Measurements from ENCODE around the gene TMEM176A.

The TMEM176A gene

GRCh38 chr7:150842018-150842417, 41.4 kb downstream of the TMEM176A start:
- FAIRE-seq, result no peak
- no peak for DNase-seq (ENCODE audit: insufficient read length, low spot score)
- no peak for TF ChIP-seq CTCF (IDR thresholded peaks at IDR 0.05; ENCODE audit: insufficient read depth, missing control alignments)

GRCh38 chr7:150842716-150843115, 42.1 kb downstream of the TMEM176A start:
- no peak for TF ChIP-seq CTCF (IDR thresholded peaks at IDR 0.05; ENCODE audit: insufficient read depth, missing control alignments)

GRCh38 chr7:150845421-150845861, 44.9 kb downstream of the TMEM176A start:
- no peak for TF ChIP-seq CTCF (IDR thresholded peaks at IDR 0.05; ENCODE audit: insufficient read depth, missing control alignments)
- DNase-seq (ENCODE audit: insufficient read length, low spot score) (no peak), FAIRE-seq (no peak)

More at GRCh38 chr7:150842716-150843115, 42.1 kb downstream of the TMEM176A start:
- DNase-seq (ENCODE audit: insufficient read length, low spot score), result no peak
- no peak for FAIRE-seq

GRCh38 chr7:150846291-150847115, 45.9 kb downstream of the TMEM176A start:
- DNase-seq (ENCODE audit: insufficient read length, low spot score) (no peak), FAIRE-seq (no peak)
- TF ChIP-seq CTCF (IDR thresholded peaks at IDR 0.05; ENCODE audit: insufficient read depth, missing control alignments), result no peak

- FAIRE-seq, result no peak
- no peak for TF ChIP-seq CTCF (IDR thresholded peaks at IDR 0.05; ENCODE audit: insufficient read depth, missing control alignments)
These were observed 47.0 kb downstream of the TMEM176A start for GRCh38 chr7:150847536-150847935.

GRCh38 chr7:150848111-150848510, 47.5 kb downstream of the TMEM176A start:
- no peak for FAIRE-seq
- DNase-seq (ENCODE audit: insufficient read length, low spot score), result no peak
- no peak for TF ChIP-seq CTCF (IDR thresholded peaks at IDR 0.05; ENCODE audit: insufficient read depth, missing control alignments)

More at GRCh38 chr7:150847536-150847935, 47.0 kb downstream of the TMEM176A start:
- DNase-seq (ENCODE audit: insufficient read length, low spot score), result no peak

GRCh38 chr7:150848561-150849115, 48.1 kb downstream of the TMEM176A start:
- FAIRE-seq (no peak), DNase-seq (ENCODE audit: insufficient read length, low spot score) (no peak)
- TF ChIP-seq CTCF (IDR thresholded peaks at IDR 0.05; ENCODE audit: insufficient read depth, missing control alignments), result no peak
